GM18502 (cell line): ENCODE results near the gene ATP5PD.
A peak's percentile ranks its signal among the peaks of the same experiment; 100 is the strongest.
"Not testable (repeated sequence)": the region's sequence is repeated elsewhere in the genome, so short reads cannot be mapped to it uniquely, and the experiment has no call there.

ENCODE experiments used
- ATAC-seq: cut with Tn5 transposase; IDR thresholded peaks from one replicate; pipeline ENCODE4 v1.9.1; 2021; ENCODE audit warnings: mild to moderate bottlenecking; ENCODE audit not compliant: unreplicated experiment, poor library complexity

The ATP5PD gene

DNA sequence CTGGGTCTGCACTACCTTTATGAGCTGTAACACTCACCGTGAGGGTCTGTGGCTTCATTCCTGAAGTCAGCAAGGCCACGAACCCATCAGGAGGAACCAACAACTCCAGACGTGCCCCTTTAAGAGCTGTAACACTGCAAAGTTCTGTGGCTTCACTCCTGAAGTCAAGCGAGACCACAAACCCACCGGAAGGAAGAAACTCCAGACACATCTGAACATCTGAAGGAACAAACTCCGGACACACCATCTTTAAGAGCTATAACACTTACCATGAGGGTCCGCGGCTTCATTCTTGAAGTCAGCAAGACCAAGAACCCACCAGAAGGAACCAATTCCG lies 21.4 kb downstream of the ATP5PD start:
- ATAC-seq: not testable (repeated sequence)

DNA sequence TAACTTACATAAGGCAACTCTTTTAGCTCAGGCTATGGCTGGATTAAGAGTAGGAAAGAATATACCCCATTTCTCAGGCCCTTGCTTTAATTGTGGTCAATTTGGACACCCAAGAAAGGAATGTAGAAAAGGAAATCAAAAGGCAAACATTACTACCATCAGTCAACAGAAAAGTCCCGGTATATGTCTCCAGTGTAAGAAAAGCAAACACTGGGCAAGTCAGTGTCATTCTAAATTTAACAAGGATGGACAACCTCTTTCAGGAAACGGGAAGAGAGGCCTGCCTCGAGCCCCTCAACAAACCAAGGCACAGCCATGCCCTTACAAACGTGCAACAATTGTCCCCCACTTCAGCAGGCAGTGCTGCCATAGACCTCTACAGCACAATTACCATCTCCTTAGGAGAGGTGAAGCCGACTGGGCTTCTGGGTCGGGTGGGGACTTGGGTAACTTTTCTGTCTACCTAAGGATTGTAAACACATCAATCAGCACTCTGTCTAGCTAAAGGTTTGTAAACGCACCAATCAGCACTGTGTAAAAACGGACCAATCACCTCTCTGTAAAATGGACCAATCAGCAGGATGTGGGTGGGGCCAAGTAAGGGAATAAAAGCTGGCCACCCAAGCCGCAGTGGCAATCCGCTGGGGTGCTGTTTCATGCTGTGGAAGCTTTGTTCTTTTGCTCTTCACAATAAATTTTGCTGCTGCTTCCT lies 21.9 kb downstream of the ATP5PD start:
- ATAC-seq: no peak

DNA sequence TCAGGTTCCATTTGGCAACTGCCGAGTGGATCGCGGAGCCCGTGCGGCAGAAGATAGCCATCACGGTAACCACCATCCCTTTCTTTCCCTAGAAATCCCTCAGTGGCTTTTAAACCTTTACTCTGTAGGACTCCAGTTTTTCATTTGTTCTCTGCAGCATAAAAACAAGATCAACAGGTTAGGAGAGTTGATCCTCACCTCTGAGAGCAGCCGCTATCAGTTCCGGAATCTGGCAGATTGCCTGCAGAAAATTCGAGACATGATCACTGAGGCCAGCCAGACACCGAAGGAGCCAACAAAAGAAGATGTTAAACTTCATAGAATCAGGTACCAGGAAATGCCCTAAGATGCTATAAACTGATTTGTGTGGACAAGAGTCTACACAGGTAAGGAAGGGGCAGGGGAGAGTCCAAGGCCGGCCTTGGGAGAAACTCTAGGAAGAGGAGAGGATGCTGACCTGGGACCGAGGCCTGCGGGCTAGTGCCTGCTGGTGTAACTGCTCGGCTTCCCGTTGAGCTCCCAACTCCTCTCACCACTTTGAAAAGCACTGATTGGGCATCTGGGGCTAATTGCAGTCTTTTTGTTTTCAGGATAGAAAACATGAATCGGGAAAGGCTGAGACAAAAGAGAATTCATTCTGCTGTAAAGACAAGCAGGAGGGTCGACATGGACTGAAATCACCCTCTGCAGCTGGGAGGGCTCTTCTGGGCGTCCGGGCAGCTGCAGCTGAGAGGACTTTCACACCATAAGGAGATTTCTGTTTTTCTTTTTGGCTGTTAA lies 26.2 kb downstream of the ATP5PD start:
- no peak for ATAC-seq

DNA sequence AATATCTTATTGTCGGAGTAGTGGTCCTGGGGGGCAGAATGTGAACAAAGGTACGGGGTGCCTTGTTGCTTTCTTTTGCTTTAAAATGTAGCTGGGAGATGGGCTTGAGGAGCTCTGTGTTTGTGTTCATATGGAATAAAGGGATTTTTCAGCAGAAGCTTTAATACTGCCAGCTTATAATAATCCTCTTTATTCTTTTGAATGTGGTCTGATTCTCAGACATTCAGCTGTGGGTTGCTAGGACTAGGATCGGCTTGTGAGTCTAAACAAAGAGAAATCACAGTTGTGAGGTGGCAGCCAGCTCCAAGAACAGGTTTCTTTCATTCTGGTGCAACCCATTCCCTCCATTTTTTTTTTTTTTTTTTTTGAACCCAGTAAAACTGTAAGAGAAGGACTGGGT lies 27.1 kb downstream of the ATP5PD start:
- no peak for ATAC-seq

DNA sequence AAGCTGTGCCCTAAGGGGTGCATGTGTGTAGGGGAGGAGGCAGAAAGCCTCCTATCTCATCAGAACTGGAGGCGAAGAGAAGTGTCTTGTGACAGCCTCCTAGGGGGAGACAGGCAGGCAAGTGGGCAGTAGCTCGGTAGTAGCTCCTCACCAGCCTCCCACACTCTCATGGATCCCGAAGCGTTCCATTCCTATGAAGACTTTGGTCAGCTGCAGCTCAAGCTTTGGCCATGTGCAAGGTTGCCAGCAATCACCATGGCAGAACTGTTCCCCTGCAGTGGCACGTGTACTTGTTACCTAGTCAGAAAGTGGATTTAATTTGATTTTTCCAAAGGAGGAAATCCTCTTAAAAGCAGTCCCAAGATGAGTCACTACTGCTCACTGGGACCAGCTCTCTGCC lies 27.6 kb downstream of the ATP5PD start:
- ATAC-seq: no peak

DNA sequence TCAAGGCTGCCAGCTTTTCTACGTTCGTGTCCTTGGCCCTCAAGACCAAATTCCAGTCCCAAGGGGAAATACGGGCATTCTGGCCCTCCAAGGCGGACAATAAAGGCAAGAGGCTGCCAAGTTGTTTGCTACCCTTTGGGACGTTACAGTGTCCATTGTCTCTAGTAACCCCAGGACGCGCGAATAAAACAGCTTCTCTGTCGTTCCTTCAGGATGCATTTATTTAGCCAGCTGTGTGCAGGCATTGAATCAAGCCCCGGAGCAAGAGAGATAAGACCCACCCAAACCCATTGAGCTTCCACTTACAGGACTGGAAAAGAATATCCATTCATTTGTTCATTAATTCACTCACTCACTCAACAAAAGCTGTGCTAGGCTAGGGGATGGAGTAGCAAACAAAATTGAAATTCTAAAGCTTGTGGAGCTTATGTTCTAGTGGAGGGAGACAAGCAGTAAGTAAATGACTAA lies 33.6 kb downstream of the ATP5PD start:
- no peak for ATAC-seq

DNA sequence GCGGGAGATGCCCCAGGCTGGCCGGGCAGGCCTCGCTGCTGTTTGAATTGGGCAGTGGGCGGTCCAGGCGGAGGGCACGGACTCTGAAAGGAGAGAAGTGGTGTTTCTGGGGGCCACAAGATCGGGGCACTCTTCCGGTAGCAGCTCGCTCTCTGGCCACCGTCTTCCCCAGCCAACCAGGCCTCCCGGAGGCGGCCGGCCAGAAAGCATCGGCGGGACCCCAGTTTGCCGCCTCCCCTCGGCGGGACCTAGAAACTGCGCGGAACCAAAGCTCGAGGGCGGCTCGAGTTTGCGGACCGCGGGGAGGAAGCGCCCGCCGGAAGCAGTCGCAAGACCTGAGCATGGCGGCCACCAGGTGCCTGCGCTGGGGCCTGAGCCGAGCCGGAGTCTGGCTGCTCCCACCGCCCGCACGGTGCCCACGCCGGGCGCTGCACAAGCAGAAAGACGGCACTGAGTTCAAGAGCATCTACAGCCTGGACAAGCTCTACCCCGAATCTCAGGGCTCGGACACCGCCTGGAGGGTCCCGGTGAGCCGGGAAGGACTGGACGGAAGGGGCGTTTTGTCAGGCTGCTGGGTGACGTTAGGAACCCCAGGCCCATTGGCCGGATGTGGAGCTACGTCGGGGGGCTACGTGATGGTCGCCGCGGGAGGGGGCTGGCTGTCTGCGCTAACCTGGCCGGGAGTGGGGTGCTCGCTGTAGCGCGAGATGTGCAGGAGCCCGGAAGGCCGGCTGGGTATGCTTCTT lies 34.2 kb downstream of the ATP5PD start, which contains the start of gene MRPL58:
TSS of gene MRPL58 (plus strand) at position 325 of the 746 bp plus-strand sequence. CDS start at position 342, 17 bp downstream.
- peak; percentile 93 for ATAC-seq

DNA sequence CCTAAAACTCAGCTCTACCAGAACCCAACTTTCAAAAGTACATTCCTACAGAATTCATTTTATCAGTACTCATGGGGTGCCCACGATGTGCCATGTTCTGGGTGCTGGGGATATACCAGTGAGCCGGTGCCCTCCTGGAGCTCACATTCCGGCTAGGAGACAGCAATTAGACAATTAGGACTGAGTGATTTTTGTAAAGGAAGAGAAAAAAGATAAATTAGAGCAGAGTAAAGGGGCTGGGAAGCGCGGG lies 34.7 kb downstream of the ATP5PD start:
- ATAC-seq: no peak

DNA sequence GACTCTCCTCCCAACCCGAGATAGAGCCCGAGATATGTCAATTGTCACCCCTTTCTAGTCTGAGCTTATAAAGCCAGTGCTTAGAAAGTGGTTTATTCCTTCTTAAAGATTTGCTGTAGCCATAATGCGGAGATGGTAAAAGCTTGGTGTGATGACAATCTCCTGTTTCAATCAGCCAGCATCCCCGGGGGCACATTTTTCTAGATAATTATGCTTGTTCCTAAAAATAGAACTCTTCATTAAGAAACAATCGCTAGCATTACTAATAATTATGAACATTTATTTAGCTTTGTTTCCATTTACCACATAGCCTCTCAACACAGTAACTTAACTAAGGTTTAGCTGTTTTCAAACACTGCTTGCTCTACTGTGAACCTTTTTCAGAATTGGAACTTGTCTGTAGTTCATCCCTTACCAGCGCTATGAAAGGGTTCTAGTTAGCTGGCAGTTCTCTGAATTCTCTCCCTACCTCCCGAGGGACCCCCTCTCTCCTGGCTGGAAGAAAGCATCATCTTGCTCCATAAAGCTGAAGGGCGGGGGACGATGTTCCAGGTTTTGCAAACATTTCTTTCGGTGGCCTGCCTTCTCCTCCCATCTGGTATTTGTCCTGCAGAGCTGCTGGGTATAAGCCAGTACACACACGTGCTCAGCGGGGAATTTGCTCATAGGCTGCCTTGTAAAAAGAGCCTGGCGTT lies 35.2 kb downstream of the ATP5PD start:
- ATAC-seq: no peak

DNA sequence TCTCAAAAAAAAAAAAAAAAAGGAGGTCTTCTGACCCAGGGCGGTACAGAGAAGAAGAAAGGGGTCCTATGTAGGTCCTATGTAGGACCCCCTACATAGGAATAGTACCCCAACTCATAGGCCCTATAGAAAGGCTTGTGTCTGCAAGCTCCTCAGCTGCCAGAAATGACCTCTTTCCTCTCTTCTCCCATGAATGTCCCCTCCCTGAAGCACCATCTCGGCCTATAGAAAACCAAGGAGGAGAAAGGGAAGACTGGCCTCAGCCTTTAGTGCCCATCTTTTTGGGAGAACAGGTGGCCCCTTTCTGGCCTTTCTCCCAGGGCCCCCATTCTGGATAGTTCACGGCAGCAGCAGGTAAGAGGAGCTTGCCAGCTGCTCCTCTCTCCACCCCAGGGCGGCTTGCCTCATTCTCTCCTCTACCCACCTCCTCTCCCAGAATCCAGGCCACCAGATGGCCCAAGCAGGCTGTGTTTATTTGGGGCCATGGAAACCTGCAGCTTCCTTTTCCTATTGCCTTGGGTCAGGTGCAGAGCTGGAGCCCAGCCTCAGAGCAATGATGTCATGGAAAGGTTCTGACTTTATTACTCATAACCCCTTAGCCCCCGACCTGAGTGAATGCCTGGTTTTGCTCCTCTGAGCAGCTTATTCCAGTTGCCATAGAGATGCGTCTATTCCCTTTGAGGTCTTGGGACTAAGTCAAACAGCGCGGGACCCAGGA lies 35.9 kb downstream of the ATP5PD start:
- no peak for ATAC-seq

DNA sequence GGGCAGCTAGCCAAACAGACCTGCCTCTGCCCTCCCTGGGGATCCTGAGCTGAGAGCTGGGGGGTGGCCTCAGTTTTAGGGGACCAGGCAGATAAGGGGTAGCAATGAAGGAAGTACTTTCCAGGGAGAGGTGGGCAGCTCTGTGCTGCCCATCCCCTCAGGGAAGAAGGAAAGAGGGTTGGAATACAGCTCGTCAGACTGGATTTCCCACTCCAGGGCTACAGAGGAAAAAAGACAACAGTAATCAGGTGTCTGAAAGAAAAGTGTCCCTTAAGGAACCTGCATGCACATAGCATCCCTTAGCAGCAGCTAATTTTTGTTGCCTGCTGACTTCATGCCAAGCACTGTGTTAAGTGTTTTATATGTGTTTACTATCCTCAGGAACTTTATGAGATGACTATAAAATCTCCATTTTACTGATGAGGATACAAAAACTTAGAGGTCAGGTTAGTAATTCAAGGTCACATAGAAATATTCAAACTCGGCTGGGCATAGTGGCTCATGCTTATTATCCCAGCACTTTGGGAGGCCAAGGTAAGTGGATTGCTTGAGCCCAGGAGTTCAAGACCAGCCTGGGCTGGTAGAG lies 37.5 kb downstream of the ATP5PD start:
- ATAC-seq: no peak

DNA sequence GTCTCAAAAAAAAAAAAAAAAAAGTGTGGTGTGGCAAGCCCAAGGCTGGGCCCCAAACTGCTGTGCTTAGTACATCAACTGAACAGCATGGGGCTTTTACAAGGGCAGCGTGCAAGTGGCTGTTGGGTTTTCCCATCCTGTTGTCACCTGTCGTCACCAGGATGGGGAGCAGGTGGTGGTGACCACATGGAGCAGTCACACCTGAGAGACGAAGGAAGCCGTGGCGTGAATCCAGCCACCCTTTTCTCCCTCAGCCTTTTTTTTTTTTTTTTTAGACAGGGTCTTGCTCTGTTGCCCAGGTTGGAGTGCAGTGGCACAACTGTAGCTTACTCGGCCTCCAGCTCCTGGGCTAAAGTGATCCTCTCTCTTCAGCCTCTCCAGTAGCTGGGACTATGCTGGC lies 38.4 kb downstream of the ATP5PD start:
- no peak for ATAC-seq

DNA sequence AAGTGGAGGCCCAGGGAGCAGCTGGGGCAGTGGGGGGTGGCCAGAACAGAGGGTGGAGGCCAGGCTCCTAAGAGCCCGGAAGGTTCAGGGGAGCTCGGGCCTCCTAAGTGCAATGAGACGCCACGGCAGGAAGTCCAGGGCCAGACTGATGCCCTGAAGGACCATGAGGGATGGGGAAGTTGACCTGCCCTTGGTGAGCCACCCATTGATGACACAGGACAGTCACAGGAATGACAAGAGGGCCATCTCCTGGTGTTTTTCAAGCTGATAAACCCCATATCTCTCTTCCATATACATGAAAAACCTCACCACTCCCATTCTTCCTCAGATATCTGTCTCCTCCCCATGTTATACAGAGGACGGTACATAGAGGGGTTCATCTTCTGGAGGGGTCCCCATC lies 40.1 kb downstream of the ATP5PD start:
- no peak for ATAC-seq

DNA sequence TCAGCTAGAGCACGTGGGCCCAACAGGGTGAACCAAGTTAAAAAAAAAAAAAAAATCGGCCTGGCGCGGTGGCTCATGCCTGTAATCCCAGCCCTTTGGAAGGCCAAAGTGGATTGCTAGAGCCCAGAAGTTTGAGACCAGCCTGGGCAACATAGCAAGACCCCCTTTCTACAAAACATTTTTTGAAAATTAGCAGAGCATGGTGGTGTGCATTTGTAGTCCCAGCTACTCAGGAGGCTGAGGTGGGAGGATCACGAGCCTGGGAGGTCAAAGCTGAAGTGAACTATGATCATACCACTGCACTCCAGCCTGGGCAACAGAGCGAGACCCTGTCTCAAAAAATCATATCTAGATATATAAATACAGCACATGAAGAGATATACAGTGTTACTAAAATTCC lies 40.7 kb downstream of the ATP5PD start:
- not testable (repeated sequence) for ATAC-seq

DNA sequence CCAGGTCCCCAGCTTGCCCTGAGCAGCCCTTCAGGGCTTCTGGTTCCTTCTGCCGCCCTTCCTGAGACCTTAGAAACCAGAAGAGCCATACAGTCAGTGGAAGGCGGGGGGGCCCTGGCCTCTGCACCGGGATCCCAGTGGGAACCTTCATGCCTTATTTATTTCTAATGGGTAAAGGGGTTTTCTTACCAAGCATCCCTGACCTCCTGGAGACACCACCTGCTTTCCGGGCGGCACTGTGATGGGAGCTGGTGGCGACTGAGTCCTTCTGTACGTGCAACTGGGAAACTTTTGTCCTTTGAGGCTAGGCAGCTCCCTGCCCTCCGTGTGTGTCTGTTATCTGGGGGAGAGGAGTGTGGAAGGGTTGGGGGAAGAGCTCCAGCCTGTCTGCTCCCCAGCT lies 41.5 kb downstream of the ATP5PD start:
- no peak for ATAC-seq

DNA sequence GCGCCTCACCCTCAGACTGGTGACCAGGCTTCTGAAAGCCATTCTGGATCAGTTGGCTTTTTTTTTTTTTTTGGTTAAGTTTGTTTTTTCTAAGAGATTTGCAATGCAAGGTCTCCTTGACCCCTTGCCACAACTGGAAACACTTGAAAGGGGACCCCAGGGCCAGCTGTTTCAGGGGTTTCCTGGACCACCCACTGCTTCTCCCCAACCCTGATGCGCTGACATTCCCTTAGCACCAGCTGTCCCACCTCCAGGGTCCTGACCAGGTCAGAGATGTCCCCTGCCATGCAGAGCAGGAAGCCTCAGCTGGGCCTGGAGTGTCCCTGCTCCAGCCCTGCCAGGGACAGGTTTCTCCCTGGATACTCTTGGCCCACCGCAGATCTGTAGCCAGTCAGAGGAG lies 42.4 kb downstream of the ATP5PD start:
- ATAC-seq: no peak

DNA sequence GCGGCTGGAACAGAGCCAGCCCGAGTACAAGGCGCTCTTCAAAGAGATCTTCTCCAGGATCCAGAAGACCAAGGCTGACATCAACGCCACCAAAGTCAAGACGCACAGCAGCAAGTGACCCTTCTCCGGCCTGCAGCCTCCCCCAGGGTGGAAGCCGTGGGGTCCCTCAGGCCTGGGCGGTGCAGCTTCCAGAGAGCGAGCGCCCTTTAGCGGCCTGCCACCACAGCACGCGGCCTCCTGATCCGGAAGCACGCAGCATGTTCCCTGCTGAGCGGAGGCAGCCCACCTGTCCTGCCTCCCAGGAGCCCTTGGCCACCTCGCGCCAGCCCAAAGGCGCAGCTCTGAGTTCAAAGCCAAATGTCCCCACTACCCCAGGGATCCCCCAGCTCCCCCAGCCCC lies 42.8 kb downstream of the ATP5PD start:
- no peak for ATAC-seq

DNA sequence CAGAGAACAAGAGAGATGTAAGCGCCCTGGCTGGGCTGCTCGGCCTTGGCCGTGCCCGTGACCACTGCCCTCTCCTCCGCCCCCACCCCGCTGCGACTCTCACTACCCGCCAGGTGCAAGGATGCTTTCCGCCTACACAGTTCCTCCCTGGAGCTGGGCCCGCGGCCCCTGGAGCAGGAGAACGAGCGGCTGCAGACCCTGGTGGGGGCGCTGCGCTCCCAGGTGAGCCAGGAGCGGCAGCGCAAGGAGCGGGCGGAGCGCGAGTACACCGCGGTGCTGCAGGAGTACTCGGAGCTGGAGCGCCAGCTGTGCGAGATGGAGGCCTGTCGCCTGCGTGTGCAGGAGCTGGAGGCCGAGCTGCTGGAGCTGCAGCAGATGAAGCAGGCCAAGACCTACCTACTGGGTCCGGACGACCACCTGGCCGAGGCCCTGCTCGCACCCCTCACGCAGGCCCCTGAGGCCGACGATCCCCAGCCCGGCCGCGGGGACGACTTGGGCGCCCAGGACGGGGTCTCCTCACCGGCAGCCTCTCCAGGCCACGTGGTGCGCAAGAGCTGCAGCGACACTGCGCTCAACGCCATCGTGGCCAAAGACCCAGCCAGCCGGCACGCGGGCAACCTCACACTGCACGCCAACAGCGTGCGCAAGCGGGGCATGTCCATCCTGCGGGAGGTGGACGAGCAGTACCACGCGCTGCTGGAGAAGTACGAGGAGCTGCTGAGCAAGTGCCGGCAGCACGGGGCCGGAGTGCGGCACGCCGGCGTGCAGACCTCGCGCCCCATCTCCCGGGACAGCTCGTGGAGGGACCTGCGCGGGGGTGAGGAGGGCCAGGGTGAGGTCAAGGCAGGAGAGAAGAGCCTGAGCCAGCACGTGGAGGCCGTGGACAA lies 43.5 kb downstream of the ATP5PD start:
- ATAC-seq: no peak
